Liver (tissue), 9 donors: ENCODE data around the gene SPOP. TPM values are rescaled to one million over a fixed set of nuclear protein-coding genes. Genes with fewer than 3 reads are reported as not detected.

Source experiments
- DNase-seq: peaks from one replicate; pipeline ENCODE4 v3.0.0-alpha.2; 2017; ENCODE audit warnings: low spot score
- H3K27ac ChIP-seq, 2 donors: one replicate each; pipeline ENCODE4 v1.7.0; 2013; ENCODE audit warnings: inconsistent platforms in 2 of 2, low read length in 2 of 2, control low read depth in 1 of 2, low read depth in 1 of 2, mild to moderate bottlenecking in 1 of 2
- H3K27me3 ChIP-seq, 4 donors: one replicate each; pipeline versions ENCODE4 v1.6.1 to v1.7.0; 2013; ENCODE audit warnings: low read length in 3 of 4, inconsistent platforms in 1 of 4, mild to moderate bottlenecking in 1 of 4, moderate library complexity in 1 of 4; ENCODE audit not compliant: control insufficient read depth in 4 of 4, insufficient read depth in 4 of 4
- H3K36me3 ChIP-seq, 4 donors: one replicate each; pipeline versions ENCODE4 v1.6.1 to v1.7.0; 2013; ENCODE audit warnings: low read length in 3 of 4, mild to moderate bottlenecking in 3 of 4, low read depth in 1 of 4, moderate library complexity in 1 of 4; ENCODE audit not compliant: control insufficient read depth in 4 of 4, insufficient read depth in 3 of 4
- H3K4me1 ChIP-seq, 4 donors: one replicate each; pipeline versions ENCODE4 v1.6.1 to v1.7.0; 2013; ENCODE audit warnings: low read length in 3 of 4, mild to moderate bottlenecking in 3 of 4, moderate library complexity in 1 of 4; ENCODE audit not compliant: control insufficient read depth in 4 of 4, insufficient read depth in 4 of 4
- H3K4me3 ChIP-seq, 3 donors: one replicate each; pipeline versions ENCODE4 v1.6.1 to v1.7.0; 2013; ENCODE audit warnings: low read length in 3 of 3, control low read depth in 1 of 3, low read depth in 1 of 3, mild to moderate bottlenecking in 1 of 3
- H3K9ac ChIP-seq, 2 donors: one replicate each; pipeline ENCODE4 v1.7.0; 2013; ENCODE audit warnings: low read length in 2 of 2, mild to moderate bottlenecking in 2 of 2, moderate library complexity in 2 of 2, control low read depth in 1 of 2, low read depth in 1 of 2
- H3K9me3 ChIP-seq, 4 donors: one replicate each; pipeline versions ENCODE4 v1.6.1 to v1.7.0; 2013; ENCODE audit warnings: low read length in 3 of 4; ENCODE audit not compliant: control insufficient read depth in 4 of 4
- EGR1 ChIP-seq, 2 donors: IDR thresholded peaks; 2 replicates each; pipeline ENCODE4 v1.6.1; 2016 to 2018; ENCODE audit warnings: antibody characterized with exemption in 2 of 2, low read depth in 2 of 2
- FOXA1 ChIP-seq: IDR thresholded peaks from 2 replicates; pipeline ENCODE4 v1.6.1; 2016; ENCODE audit warnings: antibody characterized with exemption
- FOXA2 ChIP-seq: IDR thresholded peaks from 2 replicates; pipeline ENCODE4 v1.6.1; 2016; ENCODE audit warnings: antibody characterized with exemption
- GABPA ChIP-seq, 2 donors: IDR thresholded peaks in 1 of 2; conservative IDR thresholded peaks in 1 of 2; 2 replicates each; pipeline ENCODE4 v1.6.1; 2016; ENCODE audit warnings: antibody characterized with exemption in 2 of 2, mild to moderate bottlenecking in 1 of 2, moderate library complexity in 1 of 2
- JUND ChIP-seq, 2 donors: IDR thresholded peaks; 2 replicates each; pipeline ENCODE4 v1.6.1; 2016; ENCODE audit warnings: antibody characterized with exemption in 2 of 2
- NR2F2 ChIP-seq: IDR thresholded peaks from 2 replicates; pipeline ENCODE4 v1.6.1; 2016; ENCODE audit warnings: antibody characterized with exemption
- RAD21 ChIP-seq, 2 donors: IDR thresholded peaks; 2 replicates each; pipeline ENCODE4 v1.6.1; 2016; ENCODE audit warnings: antibody characterized with exemption in 2 of 2, mild to moderate bottlenecking in 2 of 2
- RXRA ChIP-seq, 2 donors: IDR thresholded peaks; 2 replicates each; pipeline ENCODE4 v1.6.1; 2017 to 2018; ENCODE audit warnings: antibody characterized with exemption in 2 of 2, mild to moderate bottlenecking in 1 of 2
- TAF1 ChIP-seq: conservative IDR thresholded peaks from 2 replicates; pipeline ENCODE4 v1.6.1; 2016; ENCODE audit warnings: antibody characterized with exemption, mild to moderate bottlenecking
- YY1 ChIP-seq: IDR thresholded peaks from 2 replicates; pipeline ENCODE4 v1.6.1; 2016; ENCODE audit warnings: antibody characterized with exemption, mild to moderate bottlenecking
- WGBS: extraction: QIAGEN DNeasy Blood & Tissue Kit; methylation state at CpG from one replicate; pipeline ENCODE4 v1.1.7; 2013; 5-methylcytosine and 5-hydroxymethylcytosine counted together
- polyA plus RNA-seq, 2 donors: library from polyadenylated mRNA; stranded (reverse) in 1 of 2; unstranded in 1 of 2; fragments of 200-250 nt in 1 of 2; fragments of >200 nt in 1 of 2; fragmentation: Nextera tagmentation in 1 of 2; extraction: Ambion mirVana in 1 of 2; gene quantifications; one replicate each; pipeline versions ENCODE4 v1.2.1 to v1.2.3, GENCODE V29; 2013 to 2015
- total RNA-seq, 2 donors: library from RNA; depleted of rRNA; stranded (reverse); fragments of >200 nt; gene quantifications; one replicate each; pipeline ENCODE4 v1.2.3, GENCODE V29; 2014
- TF ChIP-seq, protein P1 (sequence below): IDR thresholded peaks from 2 replicates; pipeline ENCODE4 v1.6.1; 2016; ENCODE audit warnings: antibody characterized with exemption
- TF ChIP-seq, protein P2 (sequence below): IDR thresholded peaks from 2 replicates; pipeline ENCODE4 v1.6.1; 2016; ENCODE audit warnings: antibody characterized with exemption, mild to moderate bottlenecking
- TF ChIP-seq, protein P3 (sequence below): IDR thresholded peaks from 2 replicates; pipeline ENCODE4 v1.6.1; 2016; ENCODE audit warnings: antibody characterized with exemption
- TF ChIP-seq, protein P4 (sequence below): fragments of 150-350 bp; IDR thresholded peaks from 2 replicates; pipeline ENCODE4 v1.5.1; 2017; ENCODE audit warnings: improper control_type of control experiment, low read depth, low read length; ENCODE audit not compliant: missing input control
- donor health status: healthy.
- donor health status: healthy.
- donor health status: healthy.
- donor health status: healthy.
- donor health status: healthy.

The SPOP gene
- total and polyA plus RNA-seq, 4 donors, result 21.6 to 50.8 (median 42.4) TPM

DNA sequence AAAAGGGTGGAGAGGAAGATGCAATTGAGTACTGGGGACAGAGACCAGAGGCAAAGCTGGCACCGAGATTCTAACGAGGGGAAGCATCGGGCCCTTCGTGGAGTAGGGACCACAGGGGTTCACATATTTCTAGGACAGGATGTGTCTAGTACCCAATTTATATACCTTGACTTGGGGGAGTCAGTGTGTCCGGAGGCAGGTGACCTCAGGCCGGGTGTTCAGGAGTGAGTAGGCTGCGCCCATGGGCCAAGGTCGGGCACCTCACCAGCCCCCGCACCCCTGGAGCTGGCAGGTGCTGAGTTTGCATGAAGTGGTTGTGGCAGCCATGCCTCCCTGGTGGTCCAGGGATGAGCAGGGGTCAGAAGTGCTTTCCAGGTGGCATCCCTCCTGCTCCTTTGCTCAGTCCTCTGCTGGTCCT lies 110.8 kb downstream of the SPOP start:
- Histone ChIP-seq H3K4me3 (no peak overlapping the region), H3K4me1 (peaks cover 0 to 17% (median 6%) of the 10 kb centered on the region in 4 donors), H3K36me3 (no peaks in the 10 kb centered on the region), H3K27me3 (no peaks in the 10 kb centered on the region), H3K27ac (no peak overlapping the region), H3K9ac (no peak overlapping the region), H3K9me3 (no peaks in the 10 kb centered on the region)
- TF ChIP-seq FOXA1, result no peak
- TF ChIP-seq, protein P1, sequence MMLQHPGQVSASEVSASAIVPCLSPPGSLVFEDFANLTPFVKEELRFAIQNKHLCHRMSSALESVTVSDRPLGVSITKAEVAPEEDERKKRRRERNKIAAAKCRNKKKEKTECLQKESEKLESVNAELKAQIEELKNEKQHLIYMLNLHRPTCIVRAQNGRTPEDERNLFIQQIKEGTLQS, result no peak
- TF ChIP-seq GABPA (IDR thresholded peaks at IDR 0.05 in 1 of 2, conservative IDR thresholded peaks at IDR 0.05 in 1 of 2), result no peak
- TF ChIP-seq RAD21 (IDR thresholded peaks at IDR 0.05), result no peak
- no peak for TF ChIP-seq FOXA2
- TF ChIP-seq, protein P2, sequence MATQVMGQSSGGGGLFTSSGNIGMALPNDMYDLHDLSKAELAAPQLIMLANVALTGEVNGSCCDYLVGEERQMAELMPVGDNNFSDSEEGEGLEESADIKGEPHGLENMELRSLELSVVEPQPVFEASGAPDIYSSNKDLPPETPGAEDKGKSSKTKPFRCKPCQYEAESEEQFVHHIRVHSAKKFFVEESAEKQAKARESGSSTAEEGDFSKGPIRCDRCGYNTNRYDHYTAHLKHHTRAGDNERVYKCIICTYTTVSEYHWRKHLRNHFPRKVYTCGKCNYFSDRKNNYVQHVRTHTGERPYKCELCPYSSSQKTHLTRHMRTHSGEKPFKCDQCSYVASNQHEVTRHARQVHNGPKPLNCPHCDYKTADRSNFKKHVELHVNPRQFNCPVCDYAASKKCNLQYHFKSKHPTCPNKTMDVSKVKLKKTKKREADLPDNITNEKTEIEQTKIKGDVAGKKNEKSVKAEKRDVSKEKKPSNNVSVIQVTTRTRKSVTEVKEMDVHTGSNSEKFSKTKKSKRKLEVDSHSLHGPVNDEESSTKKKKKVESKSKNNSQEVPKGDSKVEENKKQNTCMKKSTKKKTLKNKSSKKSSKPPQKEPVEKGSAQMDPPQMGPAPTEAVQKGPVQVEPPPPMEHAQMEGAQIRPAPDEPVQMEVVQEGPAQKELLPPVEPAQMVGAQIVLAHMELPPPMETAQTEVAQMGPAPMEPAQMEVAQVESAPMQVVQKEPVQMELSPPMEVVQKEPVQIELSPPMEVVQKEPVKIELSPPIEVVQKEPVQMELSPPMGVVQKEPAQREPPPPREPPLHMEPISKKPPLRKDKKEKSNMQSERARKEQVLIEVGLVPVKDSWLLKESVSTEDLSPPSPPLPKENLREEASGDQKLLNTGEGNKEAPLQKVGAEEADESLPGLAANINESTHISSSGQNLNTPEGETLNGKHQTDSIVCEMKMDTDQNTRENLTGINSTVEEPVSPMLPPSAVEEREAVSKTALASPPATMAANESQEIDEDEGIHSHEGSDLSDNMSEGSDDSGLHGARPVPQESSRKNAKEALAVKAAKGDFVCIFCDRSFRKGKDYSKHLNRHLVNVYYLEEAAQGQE, result no peak
- DNase-seq, result no peak
- 76% methylated on average over 9 of the region's 9 CpGs for WGBS

DNA sequence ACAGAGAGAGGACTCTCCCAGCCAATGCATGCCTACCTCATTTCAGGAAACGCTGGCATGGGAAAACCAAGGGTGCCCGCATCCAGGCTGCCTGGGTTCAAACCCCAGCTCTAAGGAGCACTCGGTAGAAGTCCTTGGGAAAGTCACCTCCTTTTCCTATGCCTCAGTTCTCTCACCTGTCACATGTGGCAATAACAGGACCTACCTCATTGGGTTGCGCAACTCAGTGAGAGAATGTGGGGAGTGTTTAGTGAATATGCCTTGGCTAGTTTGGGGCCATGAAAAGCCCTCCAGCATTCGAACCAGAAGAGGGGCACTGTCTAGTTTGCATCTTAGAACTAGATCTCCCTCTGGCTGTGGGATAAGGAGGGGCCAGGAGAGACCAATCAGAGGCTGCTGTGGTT lies 111.2 kb downstream of the SPOP start:
- WGBS, result 72% methylated on average over 5 of the region's 5 CpGs
- Histone ChIP-seq H3K27me3 (no peaks in the 10 kb centered on the region), H3K9ac (no peak overlapping the region), H3K4me1 (peaks cover 0 to 17% (median 6%) of the 10 kb centered on the region in 4 donors), H3K9me3 (no peaks in the 10 kb centered on the region), H3K27ac (no peak overlapping the region), H3K36me3 (no peaks in the 10 kb centered on the region), H3K4me3 (no peak overlapping the region)
- TF ChIP-seq, protein P2, result no peak
- TF ChIP-seq GABPA (IDR thresholded peaks at IDR 0.05 in 1 of 2, conservative IDR thresholded peaks at IDR 0.05 in 1 of 2), result no peak
- no peak for TF ChIP-seq YY1
- no peak for TF ChIP-seq JUND (IDR thresholded peaks at IDR 0.05)
- no peak for TF ChIP-seq RXRA (IDR thresholded peaks at IDR 0.05)
- TF ChIP-seq, protein P3, sequence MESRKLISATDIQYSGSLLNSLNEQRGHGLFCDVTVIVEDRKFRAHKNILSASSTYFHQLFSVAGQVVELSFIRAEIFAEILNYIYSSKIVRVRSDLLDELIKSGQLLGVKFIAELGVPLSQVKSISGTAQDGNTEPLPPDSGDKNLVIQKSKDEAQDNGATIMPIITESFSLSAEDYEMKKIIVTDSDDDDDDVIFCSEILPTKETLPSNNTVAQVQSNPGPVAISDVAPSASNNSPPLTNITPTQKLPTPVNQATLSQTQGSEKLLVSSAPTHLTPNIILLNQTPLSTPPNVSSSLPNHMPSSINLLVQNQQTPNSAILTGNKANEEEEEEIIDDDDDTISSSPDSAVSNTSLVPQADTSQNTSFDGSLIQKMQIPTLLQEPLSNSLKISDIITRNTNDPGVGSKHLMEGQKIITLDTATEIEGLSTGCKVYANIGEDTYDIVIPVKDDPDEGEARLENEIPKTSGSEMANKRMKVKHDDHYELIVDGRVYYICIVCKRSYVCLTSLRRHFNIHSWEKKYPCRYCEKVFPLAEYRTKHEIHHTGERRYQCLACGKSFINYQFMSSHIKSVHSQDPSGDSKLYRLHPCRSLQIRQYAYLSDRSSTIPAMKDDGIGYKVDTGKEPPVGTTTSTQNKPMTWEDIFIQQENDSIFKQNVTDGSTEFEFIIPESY, result no peak
- TF ChIP-seq TAF1, result no peak
- TF ChIP-seq NR2F2, result no peak
- TF ChIP-seq, protein P4, sequence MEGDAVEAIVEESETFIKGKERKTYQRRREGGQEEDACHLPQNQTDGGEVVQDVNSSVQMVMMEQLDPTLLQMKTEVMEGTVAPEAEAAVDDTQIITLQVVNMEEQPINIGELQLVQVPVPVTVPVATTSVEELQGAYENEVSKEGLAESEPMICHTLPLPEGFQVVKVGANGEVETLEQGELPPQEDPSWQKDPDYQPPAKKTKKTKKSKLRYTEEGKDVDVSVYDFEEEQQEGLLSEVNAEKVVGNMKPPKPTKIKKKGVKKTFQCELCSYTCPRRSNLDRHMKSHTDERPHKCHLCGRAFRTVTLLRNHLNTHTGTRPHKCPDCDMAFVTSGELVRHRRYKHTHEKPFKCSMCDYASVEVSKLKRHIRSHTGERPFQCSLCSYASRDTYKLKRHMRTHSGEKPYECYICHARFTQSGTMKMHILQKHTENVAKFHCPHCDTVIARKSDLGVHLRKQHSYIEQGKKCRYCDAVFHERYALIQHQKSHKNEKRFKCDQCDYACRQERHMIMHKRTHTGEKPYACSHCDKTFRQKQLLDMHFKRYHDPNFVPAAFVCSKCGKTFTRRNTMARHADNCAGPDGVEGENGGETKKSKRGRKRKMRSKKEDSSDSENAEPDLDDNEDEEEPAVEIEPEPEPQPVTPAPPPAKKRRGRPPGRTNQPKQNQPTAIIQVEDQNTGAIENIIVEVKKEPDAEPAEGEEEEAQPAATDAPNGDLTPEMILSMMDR, result no peak
- no peak for TF ChIP-seq RAD21 (IDR thresholded peaks at IDR 0.05)
- no peak for TF ChIP-seq EGR1 (IDR thresholded peaks at IDR 0.05; ENCODE audit: low read depth in 2 of 2)
- no peak for DNase-seq
